Measurements from ENCODE around the gene ARHGEF4. TPM values are rescaled to one million over a fixed set of nuclear protein-coding genes. Genes with fewer than 3 reads are reported as not detected.

ARHGEF4 gene
- total and polyA plus RNA-seq, 10 of the 15 experiments (the other 5 are each of a cell fraction or from before 2014, with no cell fraction given), result 0.02 to 0.24 (median 0.16) TPM; not detected in 6

DNA sequence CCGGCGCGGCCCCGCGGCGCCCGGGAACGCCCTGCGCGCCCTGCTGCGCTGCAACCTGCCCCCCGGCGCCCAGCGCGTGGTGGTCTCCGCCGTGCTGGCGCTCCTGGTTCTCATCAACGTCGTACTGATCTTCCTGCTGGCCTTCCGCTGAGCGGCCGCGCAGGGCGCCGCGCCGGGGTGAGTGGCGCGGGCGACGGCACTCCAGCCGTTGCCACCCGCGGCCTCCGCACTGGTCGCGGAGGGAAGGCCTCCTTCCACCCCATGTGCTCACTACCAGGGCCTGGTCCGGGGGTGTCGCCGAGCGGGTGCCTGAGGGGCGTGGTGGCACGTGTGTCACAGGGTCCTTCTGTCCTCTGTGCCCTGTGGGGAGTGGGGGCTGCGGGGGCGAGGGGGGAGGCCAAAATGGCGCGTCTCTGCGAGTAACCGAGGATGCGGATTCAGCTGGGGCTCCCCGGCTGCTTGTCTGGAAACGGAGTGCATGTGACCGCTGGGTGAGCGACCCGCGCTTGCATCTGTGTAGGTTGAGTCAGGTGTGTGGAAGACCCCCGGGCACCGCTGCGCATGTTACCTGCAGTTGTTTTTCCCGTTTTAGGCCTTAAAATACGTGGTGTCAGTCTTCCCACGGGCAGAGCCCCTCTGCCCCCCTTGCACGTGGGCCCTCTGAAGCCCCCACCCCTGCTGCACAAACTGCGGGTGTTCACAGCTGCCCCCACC lies 198.6 kb downstream of the ARHGEF4 start:
- RAD21 ChIA-PET (ENCODE audit: unreplicated experiment), result no interaction called here
- H3K9ac ChIP-seq (ENCODE audit: control insufficient read depth, insufficient read depth, low read length), result no peak overlapping the region
- TF ChIP-seq CHD4 (IDR thresholded peaks at IDR 0.05) (no peak), FOXM1 (IDR thresholded peaks at IDR 0.05; ENCODE audit: low read depth, low read length) (no peak), RB1 (IDR thresholded peaks at IDR 0.05; ENCODE audit: borderline replicate concordance) (no peak), MTA2 (IDR thresholded peaks at IDR 0.05; ENCODE audit: low read depth) (no peak), WRNIP1 (IDR thresholded peaks at IDR 0.05; ENCODE audit: borderline replicate concordance, low read depth, low read length) (no peak), TBL1XR1 (IDR thresholded peaks at IDR 0.05; ENCODE audit: low read depth, low read length) (no peak), NR2F1 (conservative IDR thresholded peaks at IDR 0.05) (no peak), KAT2A (conservative IDR thresholded peaks at IDR 0.05; ENCODE audit: control insufficient read depth, low read depth, low read length) (no peak), ZNF622 (IDR thresholded peaks at IDR 0.05) (no peak), KDM1A (IDR thresholded peaks at IDR 0.05; ENCODE audit: borderline replicate concordance) (no peak), CBX3 (IDR thresholded peaks at IDR 0.05; ENCODE audit: borderline replicate concordance, low read depth) (no peak), ATF7 (IDR thresholded peaks at IDR 0.05; ENCODE audit: low read depth) (no peak)
- TF ChIP-seq, protein P1, sequence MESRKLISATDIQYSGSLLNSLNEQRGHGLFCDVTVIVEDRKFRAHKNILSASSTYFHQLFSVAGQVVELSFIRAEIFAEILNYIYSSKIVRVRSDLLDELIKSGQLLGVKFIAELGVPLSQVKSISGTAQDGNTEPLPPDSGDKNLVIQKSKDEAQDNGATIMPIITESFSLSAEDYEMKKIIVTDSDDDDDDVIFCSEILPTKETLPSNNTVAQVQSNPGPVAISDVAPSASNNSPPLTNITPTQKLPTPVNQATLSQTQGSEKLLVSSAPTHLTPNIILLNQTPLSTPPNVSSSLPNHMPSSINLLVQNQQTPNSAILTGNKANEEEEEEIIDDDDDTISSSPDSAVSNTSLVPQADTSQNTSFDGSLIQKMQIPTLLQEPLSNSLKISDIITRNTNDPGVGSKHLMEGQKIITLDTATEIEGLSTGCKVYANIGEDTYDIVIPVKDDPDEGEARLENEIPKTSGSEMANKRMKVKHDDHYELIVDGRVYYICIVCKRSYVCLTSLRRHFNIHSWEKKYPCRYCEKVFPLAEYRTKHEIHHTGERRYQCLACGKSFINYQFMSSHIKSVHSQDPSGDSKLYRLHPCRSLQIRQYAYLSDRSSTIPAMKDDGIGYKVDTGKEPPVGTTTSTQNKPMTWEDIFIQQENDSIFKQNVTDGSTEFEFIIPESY (IDR thresholded peaks at IDR 0.05), result no peak
- TF ChIP-seq, protein P2, sequence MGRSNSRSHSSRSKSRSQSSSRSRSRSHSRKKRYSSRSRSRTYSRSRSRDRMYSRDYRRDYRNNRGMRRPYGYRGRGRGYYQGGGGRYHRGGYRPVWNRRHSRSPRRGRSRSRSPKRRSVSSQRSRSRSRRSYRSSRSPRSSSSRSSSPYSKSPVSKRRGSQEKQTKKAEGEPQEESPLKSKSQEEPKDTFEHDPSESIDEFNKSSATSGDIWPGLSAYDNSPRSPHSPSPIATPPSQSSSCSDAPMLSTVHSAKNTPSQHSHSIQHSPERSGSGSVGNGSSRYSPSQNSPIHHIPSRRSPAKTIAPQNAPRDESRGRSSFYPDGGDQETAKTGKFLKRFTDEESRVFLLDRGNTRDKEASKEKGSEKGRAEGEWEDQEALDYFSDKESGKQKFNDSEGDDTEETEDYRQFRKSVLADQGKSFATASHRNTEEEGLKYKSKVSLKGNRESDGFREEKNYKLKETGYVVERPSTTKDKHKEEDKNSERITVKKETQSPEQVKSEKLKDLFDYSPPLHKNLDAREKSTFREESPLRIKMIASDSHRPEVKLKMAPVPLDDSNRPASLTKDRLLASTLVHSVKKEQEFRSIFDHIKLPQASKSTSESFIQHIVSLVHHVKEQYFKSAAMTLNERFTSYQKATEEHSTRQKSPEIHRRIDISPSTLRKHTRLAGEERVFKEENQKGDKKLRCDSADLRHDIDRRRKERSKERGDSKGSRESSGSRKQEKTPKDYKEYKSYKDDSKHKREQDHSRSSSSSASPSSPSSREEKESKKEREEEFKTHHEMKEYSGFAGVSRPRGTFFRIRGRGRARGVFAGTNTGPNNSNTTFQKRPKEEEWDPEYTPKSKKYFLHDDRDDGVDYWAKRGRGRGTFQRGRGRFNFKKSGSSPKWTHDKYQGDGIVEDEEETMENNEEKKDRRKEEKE (IDR thresholded peaks at IDR 0.05), result no peak
- TF ChIP-seq, protein P3, sequence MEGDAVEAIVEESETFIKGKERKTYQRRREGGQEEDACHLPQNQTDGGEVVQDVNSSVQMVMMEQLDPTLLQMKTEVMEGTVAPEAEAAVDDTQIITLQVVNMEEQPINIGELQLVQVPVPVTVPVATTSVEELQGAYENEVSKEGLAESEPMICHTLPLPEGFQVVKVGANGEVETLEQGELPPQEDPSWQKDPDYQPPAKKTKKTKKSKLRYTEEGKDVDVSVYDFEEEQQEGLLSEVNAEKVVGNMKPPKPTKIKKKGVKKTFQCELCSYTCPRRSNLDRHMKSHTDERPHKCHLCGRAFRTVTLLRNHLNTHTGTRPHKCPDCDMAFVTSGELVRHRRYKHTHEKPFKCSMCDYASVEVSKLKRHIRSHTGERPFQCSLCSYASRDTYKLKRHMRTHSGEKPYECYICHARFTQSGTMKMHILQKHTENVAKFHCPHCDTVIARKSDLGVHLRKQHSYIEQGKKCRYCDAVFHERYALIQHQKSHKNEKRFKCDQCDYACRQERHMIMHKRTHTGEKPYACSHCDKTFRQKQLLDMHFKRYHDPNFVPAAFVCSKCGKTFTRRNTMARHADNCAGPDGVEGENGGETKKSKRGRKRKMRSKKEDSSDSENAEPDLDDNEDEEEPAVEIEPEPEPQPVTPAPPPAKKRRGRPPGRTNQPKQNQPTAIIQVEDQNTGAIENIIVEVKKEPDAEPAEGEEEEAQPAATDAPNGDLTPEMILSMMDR (IDR thresholded peaks at IDR 0.05 in 2 of 3, conservative IDR thresholded peaks at IDR 0.05 in 1 of 3; ENCODE audit: control insufficient read depth in 2 of 3, extremely low read depth in 1 of 3, insufficient read depth in 1 of 3, low read depth in 3 of 3, low read length in 3 of 3), result no peak
- no peak for FAIRE-seq
- BruUV-seq (replicated peaks), result no TSS peak
- SMC1A ChIA-PET (ENCODE audit: uncharacterized antibody, unreplicated experiment), result no interaction called here
- no peak for DNase-seq (ENCODE audit: low read depth, low spot score)
- no peak overlapping the region for H2AFZ ChIP-seq (ENCODE audit: control insufficient read depth, low read depth, low read length)
- in situ Hi-C loops (cut with MboI) (no loop called here), intact Hi-C loops (cut with micrococcal nuclease; ENCODE audit: unreplicated experiment) (no loop called here)
- no peak overlapping the region for H3K27ac ChIP-seq (ENCODE audit: control insufficient read depth, insufficient read depth)
- H4K20me1 ChIP-seq (ENCODE audit: control insufficient read depth, insufficient read depth), result peaks cover 3% of the 10 kb centered on the region; the same call in 1 of the 2 replicates
- CTCF ChIA-PET, result no interaction called here
- H3K27me3 ChIP-seq (replicated peaks in 1 of 2; ENCODE audit: control insufficient read depth in 2 of 2, insufficient read depth in 2 of 2, low read length in 1 of 2), result peaks cover 2% of the 10 kb centered on the region in 2 experiments; a peak in 2 of 4 replicates
- no peak overlapping the region for H3K4me3 ChIP-seq
- 30% methylated on average over 47 of the region's 65 CpGs for WGBS (ENCODE audit: insufficient coverage, insufficient replicate concordance, low lambda C conversion rate, missing lambda C conversion rate)
- H3K4me2 ChIP-seq (ENCODE audit: control insufficient read depth, insufficient read depth), result no peak overlapping the region
- no peaks in the 10 kb centered on the region for H3K36me3 ChIP-seq (ENCODE audit: control insufficient read depth in 2 of 2, insufficient read depth in 2 of 2, low read length in 1 of 2)
- POLR2A ChIA-PET, result no interaction called here
- ATAC-seq, result no peak
- H3K9me3 ChIP-seq (replicated peaks; ENCODE audit: control insufficient read depth, insufficient read depth, low read length), result no peaks in the 10 kb centered on the region
- no peaks in the 10 kb centered on the region for H3K4me1 ChIP-seq (ENCODE audit: control insufficient read depth, insufficient read depth, low read length)
- H3K79me2 ChIP-seq (ENCODE audit: control insufficient read depth, insufficient read depth, low read length), result no peaks in the 10 kb centered on the region
